NCI-H510A treated with DMSO at 0.1 percent for 48 hours (cell line): ENCODE data around the gene RGPD8.
"Not testable (repeated sequence)": the region's sequence is repeated elsewhere in the genome, so short reads cannot be mapped to it uniquely, and the experiment has no call there.

ENCODE experiments used
- DNase-seq: peaks from one replicate; lab custom pipeline; 2025; lab: John Stamatoyannopoulos, UW

Gene RGPD8

DNA sequence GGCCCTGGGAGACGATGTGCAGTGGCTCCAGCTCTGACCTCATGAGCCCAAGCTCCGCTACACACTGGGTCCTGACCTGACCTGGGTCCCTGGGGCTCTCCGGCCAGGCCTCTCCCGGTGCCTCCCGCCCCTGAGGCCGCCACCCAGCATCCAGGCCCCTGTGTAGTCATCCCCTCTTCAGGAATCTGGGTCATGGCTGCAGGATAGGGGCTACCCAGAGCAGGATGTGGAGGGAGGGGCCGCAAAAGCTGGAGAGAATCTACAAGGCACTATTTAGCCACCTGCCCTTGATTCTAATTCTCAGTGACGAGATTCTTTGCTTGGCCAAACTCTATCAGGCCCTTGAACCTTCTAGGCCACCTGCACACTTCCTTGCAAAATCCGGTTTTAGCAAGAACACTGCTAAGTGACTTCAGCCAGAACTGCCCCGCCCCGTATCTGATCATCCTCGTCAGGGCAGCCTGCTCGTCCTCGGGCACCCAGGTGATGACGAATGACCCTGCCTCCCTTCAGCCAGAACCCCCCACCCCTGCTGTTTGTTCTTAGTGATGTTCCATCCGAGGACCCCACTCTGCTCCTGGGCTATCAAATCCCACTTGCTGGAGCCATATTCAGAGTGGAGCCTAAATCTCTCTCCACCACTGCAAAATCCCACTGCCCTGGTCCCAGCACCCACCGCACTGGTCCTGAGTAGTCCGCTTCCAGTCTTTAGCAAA is 2.4 kb upstream of the RGPD8 start:
- not testable (repeated sequence) for DNase-seq

DNA sequence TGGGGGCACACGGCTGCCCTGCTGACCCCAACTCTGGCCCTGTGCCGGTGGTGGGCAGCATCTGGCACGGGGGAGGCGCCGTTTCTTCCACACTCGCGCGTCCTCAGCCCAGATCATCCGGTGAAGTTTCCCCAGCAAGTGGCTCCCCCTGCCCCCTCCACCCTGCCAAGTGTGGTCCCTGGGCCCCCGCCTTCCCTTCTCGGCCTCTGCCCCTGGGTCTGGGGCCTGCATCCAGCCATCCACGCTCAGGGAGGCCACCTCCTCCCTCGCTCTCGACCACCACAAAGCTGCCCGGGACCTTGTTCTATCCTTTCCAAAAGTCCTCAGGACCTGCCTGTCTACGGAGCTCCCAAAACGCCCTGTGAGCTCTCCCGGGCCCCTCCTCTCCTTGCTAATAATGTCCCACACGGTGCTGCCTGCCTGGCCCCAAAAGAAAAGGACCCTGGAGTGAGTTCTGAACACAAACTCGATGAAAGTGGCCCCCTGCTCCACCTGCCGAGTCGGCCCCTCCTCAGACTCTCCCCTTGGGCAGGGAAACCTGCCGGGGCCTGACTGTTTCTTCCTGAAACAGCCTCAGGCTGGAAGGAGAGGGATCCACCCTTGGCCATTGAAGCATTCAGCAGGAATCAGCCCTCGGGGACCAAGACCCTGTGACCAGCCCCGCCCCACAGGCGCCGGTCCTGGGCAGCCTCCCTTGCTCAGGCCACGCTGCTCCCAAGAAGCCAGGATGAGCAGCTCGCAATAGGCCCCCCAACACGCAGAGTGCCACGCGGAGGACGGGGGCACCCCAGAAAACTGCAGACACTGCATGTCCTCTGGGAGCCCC is 1.7 kb upstream of the RGPD8 start:
- not testable (repeated sequence) for DNase-seq

GRCh38 chr2:112433932-112434730 is 686 bp upstream of the RGPD8 start:
- no peak for DNase-seq

GRCh38 chr2:112432735-112433479 is 538 bp downstream of the RGPD8 start:
- DNase-seq = not testable (repeated sequence)

GRCh38 chr2:112432390-112432734 is 1.1 kb downstream of the RGPD8 start:
- not testable (repeated sequence) for DNase-seq

DNA sequence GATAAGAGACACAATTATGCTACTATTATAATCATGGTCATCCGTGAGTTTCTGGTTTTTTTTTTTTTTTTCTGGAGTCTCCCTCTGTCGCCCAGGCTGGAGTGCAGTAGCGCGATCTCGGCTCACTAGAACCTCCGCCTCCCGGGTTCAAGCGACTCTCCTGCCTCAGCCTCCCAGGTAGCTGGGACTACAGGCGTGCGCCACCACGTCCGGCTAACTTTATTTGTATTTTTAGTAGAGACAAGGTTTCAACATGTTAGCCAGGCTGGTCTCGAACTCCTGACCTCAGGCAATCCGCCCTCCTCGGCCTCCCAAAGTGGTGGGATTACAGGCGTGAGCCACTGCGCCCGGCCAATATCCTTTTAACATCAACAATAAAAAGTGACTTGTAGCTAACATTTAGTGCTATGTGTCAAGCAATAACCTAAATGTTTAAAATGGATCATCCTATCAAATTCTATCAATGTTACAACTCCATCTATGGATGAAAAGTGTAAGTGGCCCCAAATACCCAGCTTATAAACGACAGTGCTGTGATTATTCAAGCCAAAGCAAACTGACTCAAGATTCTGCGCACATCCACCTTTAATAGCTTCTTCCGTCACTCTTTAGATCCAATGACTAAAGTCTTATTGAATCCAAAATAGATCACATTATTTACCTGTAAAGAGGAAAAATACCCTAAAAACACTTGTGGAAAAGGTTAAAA is 1.7 kb downstream of the RGPD8 start:
- not testable (repeated sequence) for DNase-seq

- DNase-seq = not testable (repeated sequence)
Observed at GRCh38 chr2:112424553-112424952, 8.9 kb downstream of the RGPD8 start.

- not testable (repeated sequence) for DNase-seq
Observed at GRCh38 chr2:112416860-112417259, 16.6 kb downstream of the RGPD8 start.

- DNase-seq = not testable (repeated sequence)
Observed at GRCh38 chr2:112360055-112360454, 73.4 kb downstream of the RGPD8 start.

DNA sequence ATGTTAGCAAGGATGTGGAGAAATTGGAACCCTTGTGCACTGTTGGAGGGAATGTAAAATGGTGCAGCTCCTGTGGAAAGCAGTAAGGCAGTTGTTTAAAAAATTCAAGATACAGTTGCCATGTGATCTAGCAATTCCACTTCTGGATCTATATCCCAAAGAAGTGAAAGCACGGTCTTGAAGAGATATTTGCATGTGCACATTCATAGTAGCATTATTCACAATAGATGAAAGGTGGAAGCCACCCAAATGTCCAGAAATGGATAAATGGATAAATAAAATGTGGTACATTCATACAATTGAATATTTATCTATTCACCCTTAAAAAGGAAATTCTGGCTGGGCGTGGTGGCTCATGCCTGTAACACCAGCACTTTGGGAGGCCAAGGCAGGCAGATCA is 79.1 kb downstream of the RGPD8 start:
- DNase-seq = not testable (repeated sequence)

GRCh38 chr2:112352809-112353603 is 80.4 kb downstream of the RGPD8 start:
- DNase-seq = not testable (repeated sequence)

GRCh38 chr2:112352292-112352691 is 81.2 kb downstream of the RGPD8 start:
- not testable (repeated sequence) for DNase-seq

- peak; percentile 74 for DNase-seq
Observed at GRCh38 chr2:112345030-112346027, 88.1 kb downstream of the RGPD8 start.

- peak; percentile 12 for DNase-seq
Observed at GRCh38 chr2:112343827-112344585, 89.4 kb downstream of the RGPD8 start.

DNA sequence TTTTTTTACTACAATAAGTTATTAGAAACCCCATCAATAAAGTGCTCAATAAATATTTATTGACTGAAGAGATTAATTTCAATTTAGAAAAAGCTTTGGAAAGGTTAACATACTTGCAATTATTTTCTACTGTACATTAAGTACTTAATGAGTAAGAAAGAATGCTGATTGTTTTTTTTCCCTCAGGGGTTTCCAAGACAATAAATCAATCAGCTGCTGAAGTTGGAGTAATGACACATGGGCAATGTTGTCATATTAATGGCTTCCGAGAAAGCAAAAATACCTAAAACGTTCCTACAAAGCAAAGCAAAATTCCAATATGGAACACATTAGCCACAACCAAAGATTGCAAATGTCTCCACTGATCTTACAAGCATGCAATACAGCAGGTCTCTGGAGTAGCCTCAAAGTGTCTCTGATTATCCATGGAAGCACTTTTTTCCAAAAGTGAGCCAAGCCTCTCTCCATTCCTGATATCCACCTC is 91.3 kb downstream of the RGPD8 start:
- DNase-seq = no peak

GRCh38 chr2:112340475-112341267 is 92.8 kb downstream of the RGPD8 start:
- DNase-seq = no peak

DNA sequence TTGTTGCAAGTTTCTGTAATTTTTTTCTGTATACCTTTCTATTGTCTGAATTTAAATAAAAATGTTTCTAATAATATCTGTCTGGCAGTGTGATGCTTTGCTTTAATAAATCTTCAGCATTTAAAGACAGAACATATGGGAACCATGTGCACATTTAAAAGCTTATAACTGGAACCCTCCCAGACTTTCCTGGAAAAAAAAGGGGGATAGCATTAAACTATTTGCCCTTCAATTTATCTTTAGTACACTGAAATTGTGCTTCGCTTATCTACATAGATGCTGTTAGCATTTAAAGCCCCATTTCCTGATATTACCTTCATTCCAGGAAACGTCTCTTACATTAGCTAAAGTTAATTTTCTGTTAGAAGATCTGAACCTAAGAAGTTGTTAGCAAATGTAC is 93.5 kb downstream of the RGPD8 start:
- DNase-seq = no peak
